Measurements from ENCODE around the gene RAB23.

Gene RAB23

DNA sequence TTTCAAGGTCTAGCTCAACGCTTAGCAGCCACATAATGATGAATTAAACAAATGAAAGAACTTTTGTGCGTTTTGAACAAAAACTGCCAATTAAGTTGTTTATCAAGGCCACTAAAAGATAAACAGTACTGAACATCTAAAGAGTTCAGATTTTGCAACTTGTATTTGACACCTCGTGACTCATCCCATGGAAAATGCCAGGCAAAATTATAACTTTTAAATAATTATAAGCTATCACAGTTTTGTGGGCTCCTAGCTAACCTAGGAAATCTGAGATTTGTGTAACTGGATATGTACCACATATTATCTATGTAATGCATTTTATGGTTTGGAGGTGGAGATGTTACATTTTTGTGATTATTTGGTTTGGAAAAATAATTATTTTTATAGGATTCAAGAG, 59.6 kb downstream of the RAB23 start:
- no peaks in the 10 kb centered on the region for H3K4me1 ChIP-seq (ENCODE audit: control insufficient read depth, insufficient read depth, low read length, unreplicated experiment)
- no peak overlapping the region for H3K27ac ChIP-seq (ENCODE audit: low read depth, low read length)
- no peak overlapping the region for H3K4me3 ChIP-seq (ENCODE audit: low read depth, low read length)
- H3K36me3 ChIP-seq (ENCODE audit: insufficient read depth, low read length): peaks cover 45% of the 10 kb centered on the region
- no peaks in the 10 kb centered on the region for H3K79me2 ChIP-seq (ENCODE audit: control insufficient read depth, insufficient read depth, low read length, unreplicated experiment)
- H3K27me3 ChIP-seq (ENCODE audit: insufficient read depth, low read length): no peaks in the 10 kb centered on the region
- no peak overlapping the region for H2AFZ ChIP-seq (ENCODE audit: low read length, unreplicated experiment)

DNA sequence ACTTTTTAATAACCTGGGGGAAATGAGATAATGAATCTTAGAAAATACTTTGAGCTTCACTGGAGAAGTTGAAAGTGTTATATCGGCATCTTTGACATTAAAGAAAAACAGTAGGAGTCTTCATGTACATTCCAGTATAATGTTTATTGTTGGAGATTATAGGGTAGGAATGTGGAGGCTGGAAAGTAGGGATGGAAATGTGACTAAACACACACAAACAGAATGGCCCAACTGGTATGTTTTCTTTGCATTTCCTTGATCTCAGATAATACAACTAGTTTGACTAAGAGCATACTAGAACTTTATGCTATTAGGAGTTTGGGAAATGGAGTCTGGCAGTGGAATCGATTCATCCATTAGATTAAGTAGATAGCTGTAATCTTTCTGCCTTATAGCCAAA, 60.1 kb downstream of the RAB23 start:
- H3K79me2 ChIP-seq (ENCODE audit: control insufficient read depth, insufficient read depth, low read length, unreplicated experiment): no peaks in the 10 kb centered on the region
- H3K4me3 ChIP-seq (ENCODE audit: low read depth, low read length): no peak overlapping the region
- H3K36me3 ChIP-seq (ENCODE audit: insufficient read depth, low read length): peaks cover 49% of the 10 kb centered on the region
- no peak overlapping the region for H3K27ac ChIP-seq (ENCODE audit: low read depth, low read length)
- H3K27me3 ChIP-seq (ENCODE audit: insufficient read depth, low read length): no peaks in the 10 kb centered on the region
- no peaks in the 10 kb centered on the region for H3K4me1 ChIP-seq (ENCODE audit: control insufficient read depth, insufficient read depth, low read length, unreplicated experiment)
- H2AFZ ChIP-seq (ENCODE audit: low read length, unreplicated experiment): no peak overlapping the region

- no peak overlapping the region for H2AFZ ChIP-seq (ENCODE audit: low read length, unreplicated experiment)
- H3K79me2 ChIP-seq (ENCODE audit: control insufficient read depth, insufficient read depth, low read length, unreplicated experiment): no peaks in the 10 kb centered on the region
- peaks cover 30% of the 10 kb centered on the region for H3K36me3 ChIP-seq (ENCODE audit: insufficient read depth, low read length)
- no peak overlapping the region for H3K27ac ChIP-seq (ENCODE audit: low read depth, low read length)
- no peaks in the 10 kb centered on the region for H3K27me3 ChIP-seq (ENCODE audit: insufficient read depth, low read length)
- H3K4me3 ChIP-seq (ENCODE audit: low read depth, low read length): no peak overlapping the region
- no peaks in the 10 kb centered on the region for H3K4me1 ChIP-seq (ENCODE audit: control insufficient read depth, insufficient read depth, low read length, unreplicated experiment)
Observed at GRCh38 chr6:57159127-57159526, 63.0 kb downstream of the RAB23 start.

DNA sequence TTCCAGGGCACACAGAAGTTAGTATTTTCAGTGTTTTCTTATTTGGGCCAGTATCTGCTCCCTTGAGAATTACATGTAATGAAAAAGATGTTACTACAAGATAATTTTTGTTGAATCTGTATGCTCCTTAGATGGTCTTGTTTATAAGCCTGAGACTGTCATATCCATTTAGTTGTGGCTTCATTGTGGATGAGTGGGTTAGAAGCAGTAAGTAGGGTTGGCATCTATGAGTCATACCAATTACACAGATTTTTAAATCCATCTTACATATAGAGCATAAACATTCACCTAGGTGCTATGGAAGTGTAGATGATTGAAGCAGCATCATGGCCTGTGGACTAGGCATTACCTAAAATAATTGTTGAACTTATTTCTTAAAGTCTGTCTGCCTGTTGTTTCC, 63.4 kb downstream of the RAB23 start:
- H3K4me3 ChIP-seq (ENCODE audit: low read depth, low read length): no peak overlapping the region
- peaks cover 30% of the 10 kb centered on the region for H3K36me3 ChIP-seq (ENCODE audit: insufficient read depth, low read length)
- no peaks in the 10 kb centered on the region for H3K4me1 ChIP-seq (ENCODE audit: control insufficient read depth, insufficient read depth, low read length, unreplicated experiment)
- H3K27ac ChIP-seq (ENCODE audit: low read depth, low read length): no peak overlapping the region
- no peaks in the 10 kb centered on the region for H3K27me3 ChIP-seq (ENCODE audit: insufficient read depth, low read length)
- H3K79me2 ChIP-seq (ENCODE audit: control insufficient read depth, insufficient read depth, low read length, unreplicated experiment): no peaks in the 10 kb centered on the region
- no peak overlapping the region for H2AFZ ChIP-seq (ENCODE audit: low read length, unreplicated experiment)

DNA sequence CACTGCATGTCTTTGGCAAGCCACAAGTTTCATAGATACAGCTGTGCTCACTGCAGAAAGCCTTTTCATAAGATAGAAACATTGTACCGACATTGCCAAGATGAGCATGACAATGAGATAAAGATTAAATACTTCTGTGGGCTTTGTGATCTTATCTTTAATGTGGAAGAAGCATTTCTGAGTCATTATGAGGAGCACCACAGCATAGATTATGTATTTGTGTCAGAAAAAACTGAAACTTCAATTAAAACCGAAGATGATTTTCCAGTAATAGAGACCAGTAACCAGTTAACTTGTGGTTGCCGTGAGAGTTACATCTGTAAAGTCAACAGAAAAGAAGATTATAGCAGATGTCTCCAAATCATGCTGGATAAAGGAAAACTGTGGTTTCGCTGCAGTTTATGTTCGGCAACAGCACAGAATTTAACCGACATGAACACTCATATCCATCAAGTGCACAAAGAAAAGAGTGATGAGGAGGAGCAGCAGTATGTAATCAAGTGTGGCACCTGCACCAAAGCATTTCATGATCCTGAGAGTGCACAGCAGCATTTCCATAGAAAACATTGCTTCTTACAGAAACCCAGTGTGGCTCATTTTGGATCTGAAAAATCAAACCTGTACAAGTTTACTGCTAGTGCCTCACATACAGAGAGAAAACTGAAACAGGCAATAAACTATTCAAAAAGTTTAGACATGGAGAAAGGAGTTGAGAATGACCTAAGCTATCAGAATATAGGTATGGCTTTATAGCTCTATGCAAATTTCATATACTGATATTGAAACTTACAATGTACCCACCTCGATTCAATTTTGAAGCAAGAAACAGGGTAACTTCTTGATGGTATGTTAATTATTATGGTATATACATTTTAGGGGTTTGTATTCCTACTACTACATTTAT, 73.9 kb downstream of the RAB23 start:
- no peaks in the 10 kb centered on the region for H3K79me2 ChIP-seq (ENCODE audit: control insufficient read depth, insufficient read depth, low read length, unreplicated experiment)
- no peaks in the 10 kb centered on the region for H3K27me3 ChIP-seq (ENCODE audit: insufficient read depth, low read length)
- no peak overlapping the region for H2AFZ ChIP-seq (ENCODE audit: low read length, unreplicated experiment)
- H3K4me3 ChIP-seq (ENCODE audit: low read depth, low read length): no peak overlapping the region
- H3K36me3 ChIP-seq (ENCODE audit: insufficient read depth, low read length): peaks cover 38% of the 10 kb centered on the region
- H3K27ac ChIP-seq (ENCODE audit: low read depth, low read length): no peak overlapping the region
- no peaks in the 10 kb centered on the region for H3K4me1 ChIP-seq (ENCODE audit: control insufficient read depth, insufficient read depth, low read length, unreplicated experiment)

DNA sequence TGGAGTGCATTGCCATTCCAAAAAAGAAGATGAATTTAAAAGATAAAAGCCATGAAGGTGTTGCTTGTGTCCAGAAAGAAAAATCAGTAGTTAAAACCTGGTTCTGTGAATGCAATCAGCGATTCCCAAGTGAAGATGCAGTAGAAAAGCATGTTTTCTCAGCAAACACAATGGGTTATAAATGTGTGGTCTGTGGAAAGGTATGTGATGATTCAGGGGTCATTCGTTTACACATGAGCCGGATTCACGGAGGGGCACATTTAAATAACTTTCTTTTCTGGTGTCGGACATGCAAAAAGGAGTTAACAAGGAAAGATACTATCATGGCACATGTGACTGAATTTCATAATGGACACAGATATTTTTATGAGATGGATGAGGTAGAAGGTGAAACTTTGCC, 74.7 kb downstream of the RAB23 start:
- H3K79me2 ChIP-seq (ENCODE audit: control insufficient read depth, insufficient read depth, low read length, unreplicated experiment): no peaks in the 10 kb centered on the region
- H3K36me3 ChIP-seq (ENCODE audit: insufficient read depth, low read length): peaks cover 42% of the 10 kb centered on the region
- H3K4me1 ChIP-seq (ENCODE audit: control insufficient read depth, insufficient read depth, low read length, unreplicated experiment): no peaks in the 10 kb centered on the region
- no peak overlapping the region for H3K27ac ChIP-seq (ENCODE audit: low read depth, low read length)
- no peak overlapping the region for H3K4me3 ChIP-seq (ENCODE audit: low read depth, low read length)
- H2AFZ ChIP-seq (ENCODE audit: low read length, unreplicated experiment): no peak overlapping the region
- no peaks in the 10 kb centered on the region for H3K27me3 ChIP-seq (ENCODE audit: insufficient read depth, low read length)

- H3K79me2 ChIP-seq (ENCODE audit: control insufficient read depth, insufficient read depth, low read length, unreplicated experiment): no peaks in the 10 kb centered on the region
- H3K36me3 ChIP-seq (ENCODE audit: insufficient read depth, low read length): peaks cover 45% of the 10 kb centered on the region
- no peaks in the 10 kb centered on the region for H3K27me3 ChIP-seq (ENCODE audit: insufficient read depth, low read length)
- H2AFZ ChIP-seq (ENCODE audit: low read length, unreplicated experiment): no peak overlapping the region
- no peak overlapping the region for H3K27ac ChIP-seq (ENCODE audit: low read depth, low read length)
- H3K4me1 ChIP-seq (ENCODE audit: control insufficient read depth, insufficient read depth, low read length, unreplicated experiment): no peaks in the 10 kb centered on the region
- H3K4me3 ChIP-seq (ENCODE audit: low read depth, low read length): no peak overlapping the region
Observed at GRCh38 chr6:57143690-57144089, 78.4 kb downstream of the RAB23 start.

- peaks cover 31% of the 10 kb centered on the region for H3K36me3 ChIP-seq (ENCODE audit: insufficient read depth, low read length)
- H3K4me1 ChIP-seq (ENCODE audit: control insufficient read depth, insufficient read depth, low read length, unreplicated experiment): no peaks in the 10 kb centered on the region
- no peak overlapping the region for H3K27ac ChIP-seq (ENCODE audit: low read depth, low read length)
- no peak overlapping the region for H3K4me3 ChIP-seq (ENCODE audit: low read depth, low read length)
- H3K27me3 ChIP-seq (ENCODE audit: insufficient read depth, low read length): no peaks in the 10 kb centered on the region
- no peak overlapping the region for H2AFZ ChIP-seq (ENCODE audit: low read length, unreplicated experiment)
- no peaks in the 10 kb centered on the region for H3K79me2 ChIP-seq (ENCODE audit: control insufficient read depth, insufficient read depth, low read length, unreplicated experiment)
Observed at GRCh38 chr6:57142178-57142525, 80.0 kb downstream of the RAB23 start.

DNA sequence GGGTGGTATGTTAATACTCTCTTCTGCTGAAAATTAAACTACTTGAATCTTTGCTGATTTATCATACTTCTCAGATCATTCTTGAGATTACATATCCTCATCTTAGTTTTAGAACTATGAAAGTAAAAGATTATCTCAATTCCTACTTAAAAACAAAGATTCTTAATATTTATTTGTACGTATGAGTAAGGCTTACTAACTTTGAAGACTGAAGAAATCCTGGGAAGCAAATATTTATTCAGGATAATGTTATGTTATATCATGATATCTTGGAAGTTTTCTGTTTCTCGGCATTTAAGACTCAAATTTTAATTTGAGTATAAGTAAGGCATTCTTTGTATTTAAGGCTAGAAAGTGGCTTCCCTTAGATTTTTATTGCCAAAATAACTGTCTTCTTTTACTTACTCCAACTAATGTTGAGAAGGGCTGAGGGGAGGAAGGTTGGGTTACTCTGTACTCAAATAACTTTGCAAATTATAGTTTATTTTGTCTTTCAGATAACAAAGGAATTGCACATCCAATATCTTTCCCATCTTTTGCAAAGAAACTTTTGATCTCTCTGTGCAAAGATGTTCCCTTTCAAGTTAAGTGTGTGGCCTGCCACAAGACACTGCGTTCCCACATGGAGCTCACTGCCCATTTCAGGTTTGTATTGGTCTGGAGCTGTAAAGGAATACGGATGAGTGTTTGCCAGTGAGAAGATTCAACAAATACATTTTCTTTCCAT, 80.5 kb downstream of the RAB23 start:
- H2AFZ ChIP-seq (ENCODE audit: low read length, unreplicated experiment): no peak overlapping the region
- H3K27me3 ChIP-seq (ENCODE audit: insufficient read depth, low read length): no peaks in the 10 kb centered on the region
- no peak overlapping the region for H3K27ac ChIP-seq (ENCODE audit: low read depth, low read length)
- H3K4me1 ChIP-seq (ENCODE audit: control insufficient read depth, insufficient read depth, low read length, unreplicated experiment): no peaks in the 10 kb centered on the region
- H3K79me2 ChIP-seq (ENCODE audit: control insufficient read depth, insufficient read depth, low read length, unreplicated experiment): no peaks in the 10 kb centered on the region
- no peak overlapping the region for H3K4me3 ChIP-seq (ENCODE audit: low read depth, low read length)
- H3K36me3 ChIP-seq (ENCODE audit: insufficient read depth, low read length): peaks cover 28% of the 10 kb centered on the region

DNA sequence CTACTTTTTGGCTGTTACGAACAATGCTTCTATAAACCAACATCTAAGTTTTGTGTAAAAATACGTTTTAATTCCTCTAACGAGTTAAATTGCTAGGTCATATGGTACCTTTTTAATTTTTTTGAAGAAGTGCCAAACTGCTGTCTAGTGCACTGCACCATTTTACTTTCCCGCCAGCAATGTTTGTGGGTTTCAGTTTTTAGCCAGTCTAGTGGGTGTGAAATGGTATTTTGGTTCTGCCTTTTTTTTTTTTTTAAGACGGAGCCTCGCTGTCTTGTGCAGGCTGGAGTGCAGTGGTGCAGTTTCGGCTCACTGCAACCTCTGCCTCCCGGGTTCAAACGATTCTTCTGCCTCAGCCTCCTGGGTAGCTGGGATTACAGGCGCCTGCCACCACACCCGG, 84.1 kb downstream of the RAB23 start:
- Histone ChIP-seq H3K4me1 (ENCODE audit: control insufficient read depth, insufficient read depth, low read length, unreplicated experiment) (peaks cover 5% of the 10 kb centered on the region), H3K79me2 (ENCODE audit: control insufficient read depth, insufficient read depth, low read length, unreplicated experiment) (no peaks in the 10 kb centered on the region), H3K4me3 (ENCODE audit: low read depth, low read length) (no peak overlapping the region), H3K36me3 (ENCODE audit: insufficient read depth, low read length) (peaks cover 27% of the 10 kb centered on the region), H2AFZ (ENCODE audit: low read length, unreplicated experiment) (no peak overlapping the region), H3K27ac (ENCODE audit: low read depth, low read length) (no peak overlapping the region), H3K27me3 (ENCODE audit: insufficient read depth, low read length) (no peaks in the 10 kb centered on the region)

DNA sequence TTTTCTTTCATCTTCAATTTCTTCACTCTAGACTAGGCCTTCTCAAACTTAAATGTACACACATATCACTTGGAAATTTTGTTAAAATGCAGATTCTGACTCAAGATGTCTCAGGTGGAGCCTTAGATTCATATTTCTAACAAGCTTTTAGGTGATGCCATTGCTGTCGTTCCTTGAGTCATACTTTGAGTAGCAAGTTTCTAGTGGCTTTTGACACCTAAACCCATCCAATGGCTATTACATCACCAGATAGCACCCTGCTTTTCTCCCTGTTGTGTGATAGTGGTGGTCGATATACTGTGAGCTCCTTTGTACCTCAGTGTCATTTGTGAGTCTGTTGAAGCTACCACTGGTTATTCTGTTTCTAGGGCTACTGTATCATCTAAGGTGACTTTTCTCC, 84.8 kb downstream of the RAB23 start:
- Histone ChIP-seq H3K4me3 (ENCODE audit: low read depth, low read length) (no peak overlapping the region), H3K27ac (ENCODE audit: low read depth, low read length) (no peak overlapping the region), H3K27me3 (ENCODE audit: insufficient read depth, low read length) (no peaks in the 10 kb centered on the region), H3K4me1 (ENCODE audit: control insufficient read depth, insufficient read depth, low read length, unreplicated experiment) (peaks cover 5% of the 10 kb centered on the region), H3K36me3 (ENCODE audit: insufficient read depth, low read length) (peaks cover 22% of the 10 kb centered on the region), H2AFZ (ENCODE audit: low read length, unreplicated experiment) (no peak overlapping the region), H3K79me2 (ENCODE audit: control insufficient read depth, insufficient read depth, low read length, unreplicated experiment) (no peaks in the 10 kb centered on the region)

Data from ACC112 (cell line).